Panc1 (cell line): ENCODE data around the gene GPR176.
"Not testable (repeated sequence)": the region's sequence is repeated elsewhere in the genome, so short reads cannot be mapped to it uniquely, and the experiment has no call there.

ENCODE experiments used
- POLR2AphosphoS5 ChIP-seq: IDR thresholded peaks from 2 replicates; pipeline ENCODE4 v1.6.1; 2012; ENCODE audit warnings: mild to moderate bottlenecking, low read depth, low read length, moderate library complexity
- TF ChIP-seq, protein P1 (sequence below): fragments of 450-650 bp; IDR thresholded peaks from 2 replicates; pipeline ENCODE4 v1.5.1; 2017; ENCODE audit warnings: mild to moderate bottlenecking

DNA sequence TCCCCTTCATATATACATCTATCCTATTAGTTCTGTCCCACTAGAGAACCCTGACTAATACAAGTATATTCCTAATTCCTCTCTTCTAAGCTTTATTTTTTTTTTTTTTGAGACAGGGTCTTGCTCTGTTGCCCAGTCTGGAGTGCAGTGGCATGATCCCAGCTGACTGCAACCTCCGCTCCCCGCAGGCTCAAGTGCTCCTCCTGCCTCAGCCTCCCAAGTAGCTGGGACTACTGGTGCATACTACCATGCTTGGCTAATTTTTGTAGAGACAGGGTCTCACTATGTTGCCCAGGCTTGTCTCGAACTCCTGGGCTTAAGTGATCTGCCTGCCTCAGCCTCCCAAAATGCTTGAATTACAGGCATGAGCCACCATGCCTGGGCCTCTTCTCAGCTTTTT, 107.4 kb downstream of the GPR176 start:
- TF ChIP-seq, protein P1, sequence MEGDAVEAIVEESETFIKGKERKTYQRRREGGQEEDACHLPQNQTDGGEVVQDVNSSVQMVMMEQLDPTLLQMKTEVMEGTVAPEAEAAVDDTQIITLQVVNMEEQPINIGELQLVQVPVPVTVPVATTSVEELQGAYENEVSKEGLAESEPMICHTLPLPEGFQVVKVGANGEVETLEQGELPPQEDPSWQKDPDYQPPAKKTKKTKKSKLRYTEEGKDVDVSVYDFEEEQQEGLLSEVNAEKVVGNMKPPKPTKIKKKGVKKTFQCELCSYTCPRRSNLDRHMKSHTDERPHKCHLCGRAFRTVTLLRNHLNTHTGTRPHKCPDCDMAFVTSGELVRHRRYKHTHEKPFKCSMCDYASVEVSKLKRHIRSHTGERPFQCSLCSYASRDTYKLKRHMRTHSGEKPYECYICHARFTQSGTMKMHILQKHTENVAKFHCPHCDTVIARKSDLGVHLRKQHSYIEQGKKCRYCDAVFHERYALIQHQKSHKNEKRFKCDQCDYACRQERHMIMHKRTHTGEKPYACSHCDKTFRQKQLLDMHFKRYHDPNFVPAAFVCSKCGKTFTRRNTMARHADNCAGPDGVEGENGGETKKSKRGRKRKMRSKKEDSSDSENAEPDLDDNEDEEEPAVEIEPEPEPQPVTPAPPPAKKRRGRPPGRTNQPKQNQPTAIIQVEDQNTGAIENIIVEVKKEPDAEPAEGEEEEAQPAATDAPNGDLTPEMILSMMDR: not testable (repeated sequence)
- TF ChIP-seq POLR2AphosphoS5: not testable (repeated sequence)
